IMR-90 (cell line): ENCODE measurements around the gene LINC00305. TPM values are rescaled to one million over a fixed set of nuclear protein-coding genes. Genes with fewer than 3 reads are reported as not detected.

Experiments used
- ATAC-seq: fragments of 200-7000 bp; cut with Tn5 transposase; 2 replicates; pipeline ENCODE4 v1.9.1; 2020; ENCODE audit warnings: low read depth, mild to moderate bottlenecking, moderate library complexity
- BruUV-seq: library from RNA; stranded (reverse); fragments of 400-500 nt; replicated peaks from 2 replicates; lab custom pipeline; 2021; lab: Mats Ljungman, UMichigan
- CTCF ChIA-PET: fragments of 300-600 bp; formaldehyde crosslinking; extraction: SDS; loops from one replicate; lab custom pipeline; 2021; ENCODE audit warnings: antibody characterized with exemption; lab: Yijun Ruan, JAX
- POLR2A ChIA-PET: fragments of 300-600 bp; sonication (Branson Sonifier 250); formaldehyde crosslinking; loops from one replicate; lab custom pipeline; 2022; ENCODE audit warnings: antibody characterized with exemption; ENCODE audit not compliant: unreplicated experiment; lab: Charles Lee
- DNase-seq: peaks from one replicate; pipeline ENCODE4 v3.0.0; 2013
- H2AFZ ChIP-seq: replicated peaks from 2 replicates; pipeline ENCODE3; 2013; ENCODE audit warnings: low read length, mild to moderate bottlenecking; ENCODE audit not compliant: poor library complexity
- H2AK5ac ChIP-seq: 2 replicates; pipeline ENCODE4 v1.6.1; 2013; ENCODE audit warnings: low read depth, low read length, inconsistent platforms
- H2AK9ac ChIP-seq: replicated peaks from 2 replicates; pipeline ENCODE3; 2013; ENCODE audit warnings: mild to moderate bottlenecking, low read depth, low read length, moderate library complexity; ENCODE audit not compliant: poor library complexity
- H2BK120ac ChIP-seq: 2 replicates; pipeline ENCODE4 v1.6.1; 2013; ENCODE audit warnings: low read depth, low read length, inconsistent platforms
- H2BK15ac ChIP-seq: 3 replicates; pipeline ENCODE4 v1.6.1; 2013; ENCODE audit warnings: low read depth, low read length, inconsistent platforms
- H2BK20ac ChIP-seq: 2 replicates; pipeline ENCODE4 v1.6.1; 2013; ENCODE audit warnings: low read depth, mild to moderate bottlenecking, inconsistent platforms, low read length, moderate library complexity
- H2BK5ac ChIP-seq: 2 replicates; pipeline ENCODE4 v1.6.1; 2013; ENCODE audit warnings: mild to moderate bottlenecking, low read depth, low read length, inconsistent platforms; ENCODE audit not compliant: poor library complexity, severe bottlenecking
- H3K14ac ChIP-seq: replicated peaks from 2 replicates; pipeline ENCODE4 v1.6.1; 2013; ENCODE audit warnings: low read depth, low read length, inconsistent platforms
- H3K18ac ChIP-seq: 2 replicates; pipeline ENCODE4 v1.6.1; 2013; ENCODE audit warnings: low read depth, low read length, control low read depth
- H3K23ac ChIP-seq: 2 replicates; pipeline ENCODE4 v1.6.1; 2013; ENCODE audit warnings: low read depth, low read length, inconsistent platforms
- H3K27ac ChIP-seq: 2 replicates; pipeline ENCODE4 v1.5.1; 2013; ENCODE audit warnings: mild to moderate bottlenecking, control low read depth, low read length; ENCODE audit not compliant: insufficient read depth
- H3K27me3 ChIP-seq: 2 replicates; pipeline ENCODE4 v1.6.1; 2013; ENCODE audit warnings: low read length; ENCODE audit not compliant: control insufficient read depth, insufficient read depth
- H3K36me3 ChIP-seq: 2 replicates; pipeline ENCODE4 v1.6.1; 2013; ENCODE audit warnings: low read length, mixed read lengths; ENCODE audit not compliant: control insufficient read depth, insufficient read depth
- H3K4ac ChIP-seq: 2 replicates; pipeline ENCODE4 v1.6.1; 2013; ENCODE audit warnings: low read depth, low read length, inconsistent platforms
- H3K4me1 ChIP-seq: 2 replicates; pipeline ENCODE4 v1.6.1; 2013; ENCODE audit warnings: low read length, mixed read lengths; ENCODE audit not compliant: control insufficient read depth, insufficient read depth
- H3K4me2 ChIP-seq: 2 replicates; pipeline ENCODE4 v1.6.1; 2013; ENCODE audit warnings: low read depth, mild to moderate bottlenecking, control low read depth, low read length, moderate library complexity
- H3K4me3 ChIP-seq: 2 replicates; pipeline ENCODE4 v1.5.1; 2013; ENCODE audit warnings: low read depth, mild to moderate bottlenecking, control low read depth, low read length, moderate library complexity; ENCODE audit not compliant: insufficient read depth
- H3K56ac ChIP-seq: 2 replicates; pipeline ENCODE4 v1.6.1; 2013; ENCODE audit warnings: low read length, inconsistent platforms; ENCODE audit not compliant: insufficient read depth; ENCODE audit errors: extremely low read depth
- H3K79me1 ChIP-seq, 2 experiments: 2 replicates each; pipeline ENCODE4 v1.6.1; 2013; ENCODE audit warnings: low read length in 2 of 2, inconsistent platforms in 1 of 2, low read depth in 1 of 2
- H3K9ac ChIP-seq: 2 replicates; pipeline ENCODE4 v1.6.1; 2013; ENCODE audit warnings: low read depth, low read length, control low read depth
- H3K9me1 ChIP-seq: 2 replicates; pipeline ENCODE4 v1.6.1; 2013; ENCODE audit warnings: low read length, inconsistent platforms; ENCODE audit not compliant: insufficient read depth
- H3K9me3 ChIP-seq: 2 replicates; pipeline ENCODE4 v1.6.1; 2013; ENCODE audit warnings: low read length; ENCODE audit not compliant: control insufficient read depth, insufficient read depth
- H4K20me1 ChIP-seq: 2 replicates; pipeline ENCODE4 v1.6.1; 2013; ENCODE audit warnings: low read length, inconsistent platforms; ENCODE audit not compliant: insufficient read depth
- H4K5ac ChIP-seq: 2 replicates; pipeline ENCODE4 v1.6.1; 2013; ENCODE audit warnings: mild to moderate bottlenecking, low read depth, low read length, control low read depth
- H4K8ac ChIP-seq, 2 experiments: 2 replicates each; pipeline ENCODE4 v1.6.1; 2013; ENCODE audit warnings: low read depth in 2 of 2, low read length in 2 of 2, control low read depth in 1 of 2, inconsistent platforms in 1 of 2
- H4K91ac ChIP-seq: 2 replicates; pipeline ENCODE4 v1.6.1; 2013; ENCODE audit warnings: low read depth, low read length, inconsistent platforms; ENCODE audit not compliant: insufficient read depth
- BHLHE40 ChIP-seq: fragments of 150-350 bp; IDR thresholded peaks from 2 replicates; pipeline ENCODE4 v1.6.1; 2016; ENCODE audit warnings: mild to moderate bottlenecking, low read depth, low read length
- CHD1 ChIP-seq: IDR thresholded peaks from 2 replicates; pipeline ENCODE4 v1.6.1; 2012; ENCODE audit warnings: low read depth, low read length, improper control_type of control experiment
- MAFK ChIP-seq: IDR thresholded peaks from 2 replicates; pipeline ENCODE4 v1.6.1; 2012; ENCODE audit warnings: low read depth, low read length, improper control_type of control experiment
- MXI1 ChIP-seq: IDR thresholded peaks from 2 replicates; pipeline ENCODE4 v1.6.1; 2012; ENCODE audit warnings: low read depth, mild to moderate bottlenecking, low read length, moderate library complexity, borderline replicate concordance
- POLR2A ChIP-seq: IDR thresholded peaks from 2 replicates; pipeline ENCODE4 v1.6.1; 2012; ENCODE audit warnings: mild to moderate bottlenecking, low read depth, low read length
- RCOR1 ChIP-seq: IDR thresholded peaks from 2 replicates; pipeline ENCODE4 v1.6.1; 2012; ENCODE audit warnings: mild to moderate bottlenecking, low read length, improper control_type of control experiment; ENCODE audit not compliant: insufficient replicate concordance
- RFX5 ChIP-seq: IDR thresholded peaks from 2 replicates; pipeline ENCODE4 v1.8.0; 2012; ENCODE audit warnings: low read depth, mild to moderate bottlenecking, low read length, moderate library complexity
- WGBS, 2 experiments: methylation state at CpG; one replicate each; pipeline versions ENCODE4 v1.1.5 to v1.1.7; 2013; ENCODE audit warnings: missing lambda C conversion rate in 2 of 2; ENCODE audit not compliant: insufficient read length in 1 of 2; ENCODE audit errors: extremely low coverage in 2 of 2; 5-methylcytosine and 5-hydroxymethylcytosine counted together
- dilution Hi-C: fragments of 300-500 bp; cut with HindIII; formaldehyde crosslinking; loops from one replicate; pipeline ENCODE4 v1.14.3; 2018; ENCODE audit warnings: low sequenced_read_pairs; ENCODE audit not compliant: unreplicated experiment
- in situ Hi-C: fragments of 300-500 bp; cut with MboI; formaldehyde crosslinking; loops from 3 replicates; pipeline ENCODE4 v1.14.3; 2019; ENCODE audit warnings: low sequenced_read_pairs, inconsistent platforms, mixed read lengths
- intact Hi-C: fragments of 100-400 bp; cut with micrococcal nuclease; formaldehyde crosslinking; loops from 2 replicates; pipeline ENCODE4 v1.10.0; 2022
- polyA plus RNA-seq, 3 experiments: library from polyadenylated mRNA; depleted of rRNA; stranded (reverse); fragments of >200 nt; gene quantifications; 2 replicates each; pipeline ENCODE4 v1.2.3, GENCODE V29; 2012; ENCODE audit warnings: low replicate concordance in 1 of 3
- total RNA-seq: library from RNA; depleted of rRNA; stranded (reverse); fragments of >200 nt; gene quantifications from 2 replicates; pipeline ENCODE4 v1.2.3, GENCODE V29; 2012
- TF ChIP-seq, protein P1 (sequence below): fragments of 150-350 bp; IDR thresholded peaks from 2 replicates; pipeline ENCODE4 v1.6.1; 2016; ENCODE audit warnings: low read depth, mild to moderate bottlenecking, low read length, moderate library complexity, borderline replicate concordance
- TF ChIP-seq, protein P2 (sequence below): fragments of 150-350 bp; IDR thresholded peaks from 2 replicates; pipeline ENCODE4 v1.6.1; 2017; ENCODE audit warnings: mild to moderate bottlenecking, antibody characterized with exemption, low read length, low read depth
- TF ChIP-seq, protein P3 (sequence below): conservative IDR thresholded peaks from 2 replicates; pipeline ENCODE4 v1.5.1; 2012; ENCODE audit warnings: mild to moderate bottlenecking, low read depth, low read length, improper control_type of control experiment

LINC00305 gene
- total and polyA plus RNA-seq, 2 of the 4 experiments (the other 2 are of a cell fraction): not detected

DNA sequence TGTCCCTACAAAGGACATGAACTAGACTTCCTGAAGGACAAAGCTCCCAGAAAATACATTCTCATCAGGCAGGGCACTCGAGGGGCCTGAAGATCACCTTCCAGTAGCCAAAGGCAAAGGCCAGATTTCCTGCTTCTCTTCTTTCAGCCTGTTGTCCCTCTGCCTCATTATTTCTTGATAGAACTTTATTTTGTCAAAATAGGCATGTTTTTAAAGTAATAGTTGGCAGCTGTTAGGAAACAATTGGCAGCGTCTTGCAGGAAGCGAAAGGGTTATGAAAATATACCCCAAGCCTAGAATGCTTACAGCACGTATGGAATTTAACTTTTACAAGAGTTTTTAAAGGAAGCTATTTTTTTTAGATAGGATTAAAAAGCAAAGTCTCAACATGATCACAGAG, 74.9 kb downstream of the LINC00305 start:
- H3K9me3 ChIP-seq: peaks cover 7% of the 10 kb centered on the region; the same call in 1 of the 2 replicates
- no peak overlapping the region for H2AK9ac ChIP-seq
- no peak overlapping the region for H2AFZ ChIP-seq
- in situ Hi-C loops (no loop called here), dilution Hi-C loops (no loop called here), intact Hi-C loops (no loop called here)
- no peak overlapping the region for H3K14ac ChIP-seq
- no peak overlapping the region for H2BK20ac ChIP-seq
- H3K36me3 ChIP-seq: no peaks in the 10 kb centered on the region
- no peaks in the 10 kb centered on the region for H4K20me1 ChIP-seq
- H2AK5ac ChIP-seq: no peak overlapping the region
- H3K4me1 ChIP-seq: no peaks in the 10 kb centered on the region
- no peak overlapping the region for H4K91ac ChIP-seq
- no peak overlapping the region for H2BK120ac ChIP-seq
- H3K9me1 ChIP-seq: no peaks in the 10 kb centered on the region
- H4K8ac ChIP-seq: no peak overlapping the region
- H3K27me3 ChIP-seq: no peaks in the 10 kb centered on the region
- no peak overlapping the region for H2BK15ac ChIP-seq
- H3K79me1 ChIP-seq: no peaks in the 10 kb centered on the region
- ChIA-PET CTCF (no interaction called here), POLR2A (no interaction called here)
- no CpG with 5 or more reads among the region's 4 CpGs for WGBS, 2 experiments
- H3K18ac ChIP-seq: no peak overlapping the region
- no peak overlapping the region for H3K27ac ChIP-seq
- no peak overlapping the region for H3K4ac ChIP-seq
- no peak overlapping the region for H2BK5ac ChIP-seq
- H4K5ac ChIP-seq: no peak overlapping the region
- DNase-seq (no peak), ATAC-seq (no peak)
- H3K4me3 ChIP-seq: no peak overlapping the region
- H3K56ac ChIP-seq: no peak overlapping the region
- TF ChIP-seq MXI1 (no peak), MAFK (no peak), RFX5 (no peak), BHLHE40 (no peak), RCOR1 (no peak), CHD1 (no peak), POLR2A (no peak)
- TF ChIP-seq, protein P1, sequence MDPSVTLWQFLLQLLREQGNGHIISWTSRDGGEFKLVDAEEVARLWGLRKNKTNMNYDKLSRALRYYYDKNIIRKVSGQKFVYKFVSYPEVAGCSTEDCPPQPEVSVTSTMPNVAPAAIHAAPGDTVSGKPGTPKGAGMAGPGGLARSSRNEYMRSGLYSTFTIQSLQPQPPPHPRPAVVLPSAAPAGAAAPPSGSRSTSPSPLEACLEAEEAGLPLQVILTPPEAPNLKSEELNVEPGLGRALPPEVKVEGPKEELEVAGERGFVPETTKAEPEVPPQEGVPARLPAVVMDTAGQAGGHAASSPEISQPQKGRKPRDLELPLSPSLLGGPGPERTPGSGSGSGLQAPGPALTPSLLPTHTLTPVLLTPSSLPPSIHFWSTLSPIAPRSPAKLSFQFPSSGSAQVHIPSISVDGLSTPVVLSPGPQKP: no peak
- TF ChIP-seq, protein P2, sequence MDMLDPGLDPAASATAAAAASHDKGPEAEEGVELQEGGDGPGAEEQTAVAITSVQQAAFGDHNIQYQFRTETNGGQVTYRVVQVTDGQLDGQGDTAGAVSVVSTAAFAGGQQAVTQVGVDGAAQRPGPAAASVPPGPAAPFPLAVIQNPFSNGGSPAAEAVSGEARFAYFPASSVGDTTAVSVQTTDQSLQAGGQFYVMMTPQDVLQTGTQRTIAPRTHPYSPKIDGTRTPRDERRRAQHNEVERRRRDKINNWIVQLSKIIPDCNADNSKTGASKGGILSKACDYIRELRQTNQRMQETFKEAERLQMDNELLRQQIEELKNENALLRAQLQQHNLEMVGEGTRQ: no peak
- TF ChIP-seq, protein P3, sequence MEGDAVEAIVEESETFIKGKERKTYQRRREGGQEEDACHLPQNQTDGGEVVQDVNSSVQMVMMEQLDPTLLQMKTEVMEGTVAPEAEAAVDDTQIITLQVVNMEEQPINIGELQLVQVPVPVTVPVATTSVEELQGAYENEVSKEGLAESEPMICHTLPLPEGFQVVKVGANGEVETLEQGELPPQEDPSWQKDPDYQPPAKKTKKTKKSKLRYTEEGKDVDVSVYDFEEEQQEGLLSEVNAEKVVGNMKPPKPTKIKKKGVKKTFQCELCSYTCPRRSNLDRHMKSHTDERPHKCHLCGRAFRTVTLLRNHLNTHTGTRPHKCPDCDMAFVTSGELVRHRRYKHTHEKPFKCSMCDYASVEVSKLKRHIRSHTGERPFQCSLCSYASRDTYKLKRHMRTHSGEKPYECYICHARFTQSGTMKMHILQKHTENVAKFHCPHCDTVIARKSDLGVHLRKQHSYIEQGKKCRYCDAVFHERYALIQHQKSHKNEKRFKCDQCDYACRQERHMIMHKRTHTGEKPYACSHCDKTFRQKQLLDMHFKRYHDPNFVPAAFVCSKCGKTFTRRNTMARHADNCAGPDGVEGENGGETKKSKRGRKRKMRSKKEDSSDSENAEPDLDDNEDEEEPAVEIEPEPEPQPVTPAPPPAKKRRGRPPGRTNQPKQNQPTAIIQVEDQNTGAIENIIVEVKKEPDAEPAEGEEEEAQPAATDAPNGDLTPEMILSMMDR: no peak
- H3K4me2 ChIP-seq: no peak overlapping the region
- no TSS peak for BruUV-seq
- no peak overlapping the region for H3K23ac ChIP-seq
- H3K9ac ChIP-seq: no peak overlapping the region
